IPS-20b (cell line): ENCODE data around the gene ZNF624.

Source experiments
- H3K27ac ChIP-seq: one replicate; pipeline ENCODE4 v1.5.1; 2013; ENCODE audit warnings: low read length
- H3K27me3 ChIP-seq: 2 replicates; pipeline ENCODE4 v1.6.1; 2013; ENCODE audit warnings: mild to moderate bottlenecking, low read length, inconsistent platforms; ENCODE audit not compliant: insufficient read depth
- H3K36me3 ChIP-seq: 2 replicates; pipeline ENCODE4 v1.6.1; 2013; ENCODE audit warnings: low read depth, mild to moderate bottlenecking, inconsistent platforms, low read length, moderate library complexity; ENCODE audit not compliant: insufficient read depth
- H3K4me1 ChIP-seq: 2 replicates; pipeline ENCODE4 v1.6.1; 2013; ENCODE audit warnings: mild to moderate bottlenecking, control low read depth, inconsistent platforms, low read length, moderate library complexity; ENCODE audit not compliant: insufficient read depth
- H3K4me3 ChIP-seq: 2 replicates; pipeline ENCODE4 v1.5.1; 2013; ENCODE audit warnings: mild to moderate bottlenecking, low read length, inconsistent platforms
- H3K9ac ChIP-seq: 2 replicates; pipeline ENCODE4 v1.6.1; 2013; ENCODE audit warnings: low read depth, mild to moderate bottlenecking, inconsistent platforms, low read length, moderate library complexity
- H3K9me3 ChIP-seq: 2 replicates; pipeline ENCODE4 v1.6.1; 2013; ENCODE audit warnings: mild to moderate bottlenecking, low read depth, low read length, inconsistent platforms; ENCODE audit not compliant: insufficient read depth

The ZNF624 gene

GRCh38 chr17:16585796-16586195, 67.9 kb downstream of the ZNF624 start:
- Histone ChIP-seq H3K27me3 (peaks cover 41% of the 10 kb centered on the region), H3K36me3 (no peaks in the 10 kb centered on the region), H3K9ac (no peak overlapping the region), H3K4me1 (no peaks in the 10 kb centered on the region), H3K9me3 (no peaks in the 10 kb centered on the region), H3K4me3 (no peak overlapping the region), H3K27ac (no peak overlapping the region)

GRCh38 chr17:16584273-16584995, 69.2 kb downstream of the ZNF624 start:
- no peak overlapping the region for H3K27ac ChIP-seq
- H3K27me3 ChIP-seq: peaks cover 41% of the 10 kb centered on the region
- H3K4me1 ChIP-seq: no peaks in the 10 kb centered on the region
- peak overlapping the region; percentile 21; the same call in 1 of the 2 replicates for H3K9ac ChIP-seq
- H3K36me3 ChIP-seq: no peaks in the 10 kb centered on the region
- no peaks in the 10 kb centered on the region for H3K9me3 ChIP-seq
- H3K4me3 ChIP-seq: peak overlapping the region; percentile 58; the same call in 1 of the 2 replicates

- Histone ChIP-seq H3K36me3 (no peaks in the 10 kb centered on the region), H3K4me3 (peak overlapping the region; percentile 58; the same call in 1 of the 2 replicates), H3K9me3 (no peaks in the 10 kb centered on the region), H3K9ac (no peak overlapping the region), H3K4me1 (no peaks in the 10 kb centered on the region), H3K27ac (no peak overlapping the region), H3K27me3 (peaks cover 36% of the 10 kb centered on the region)
These were observed 69.9 kb downstream of the ZNF624 start for GRCh38 chr17:16583781-16584180.

GRCh38 chr17:16573466-16573865, 80.2 kb downstream of the ZNF624 start:
- H3K36me3 ChIP-seq: no peaks in the 10 kb centered on the region
- no peak overlapping the region for H3K9ac ChIP-seq
- no peak overlapping the region for H3K27ac ChIP-seq
- H3K4me3 ChIP-seq: no peak overlapping the region
- no peaks in the 10 kb centered on the region for H3K9me3 ChIP-seq
- no peaks in the 10 kb centered on the region for H3K4me1 ChIP-seq
- H3K27me3 ChIP-seq: peaks cover 37% of the 10 kb centered on the region
